Keratinocyte (primary cell): ENCODE data around the gene GUK1. TPM values are rescaled to one million over a fixed set of nuclear protein-coding genes. Genes with fewer than 3 reads are reported as not detected.
A peak's percentile ranks its signal among the peaks of the same experiment; 100 is the strongest.

ENCODE experiments used
- DNase-seq: peaks from one replicate; pipeline ENCODE4 v3.0.0-alpha.2; 2011; ENCODE audit warnings: low read depth, missing footprints, low spot score
- FAIRE-seq: peaks from 2 replicates; lab custom pipeline; 2011; peaks lifted over from hg19 to GRCh38; lab: Jason Lieb, UNC
- H2AFZ ChIP-seq: 2 replicates; pipeline ENCODE4 v1.6.0; 2012; ENCODE audit warnings: low read length, control low read depth, inconsistent platforms; ENCODE audit not compliant: control insufficient read depth
- H3K27ac ChIP-seq: 2 replicates; pipeline ENCODE4 v1.5.1; 2011; ENCODE audit warnings: low read length; ENCODE audit not compliant: control insufficient read depth, insufficient read depth
- H3K27me3 ChIP-seq: 3 replicates; pipeline ENCODE4 v1.6.0; 2011; ENCODE audit warnings: low read length; ENCODE audit not compliant: control insufficient read depth, insufficient read depth; ENCODE audit errors: extremely low read depth
- H3K36me3 ChIP-seq, 2 experiments: 2 replicates in 1 of 2; 3 replicates in 1 of 2; pipeline ENCODE4 v1.5.1; 2011; ENCODE audit warnings: low read length in 2 of 2, mild to moderate bottlenecking in 1 of 2; ENCODE audit not compliant: control insufficient read depth in 2 of 2, insufficient read depth in 2 of 2; ENCODE audit errors: extremely low read depth in 1 of 2
- H3K4me1 ChIP-seq: 3 replicates; pipeline ENCODE4 v1.5.1; 2011; ENCODE audit warnings: low read length; ENCODE audit not compliant: control insufficient read depth, insufficient read depth; ENCODE audit errors: extremely low read depth
- H3K4me2 ChIP-seq: 3 replicates; pipeline ENCODE4 v1.6.0; 2011; ENCODE audit warnings: low read depth, low read length; ENCODE audit not compliant: control insufficient read depth, insufficient read depth; ENCODE audit errors: extremely low read depth
- H3K4me3 ChIP-seq, 3 experiments: fragments of 200-600 bp in 1 of 3; sonication (generic) in 1 of 3; 2 replicates in 2 of 3; 3 replicates in 1 of 3; pipeline ENCODE4 v1.5.1; 2011 to 2016; ENCODE audit warnings: low read length in 3 of 3, mild to moderate bottlenecking in 3 of 3, control low read depth in 2 of 3, inconsistent platforms in 1 of 3, low read depth in 1 of 3, mixed read lengths in 1 of 3, mixed run types in 1 of 3, moderate library complexity in 1 of 3; ENCODE audit not compliant: control insufficient read depth in 2 of 3, insufficient read depth in 2 of 3; ENCODE audit errors: extremely low read depth in 1 of 3
- H3K79me2 ChIP-seq: 2 replicates; pipeline ENCODE4 v1.6.0; 2012; ENCODE audit warnings: low read length; ENCODE audit not compliant: control insufficient read depth, insufficient read depth
- H3K9ac ChIP-seq: 3 replicates; pipeline ENCODE4 v1.6.0; 2011; ENCODE audit warnings: low read length; ENCODE audit not compliant: control insufficient read depth, insufficient read depth; ENCODE audit errors: extremely low read depth
- H3K9me1 ChIP-seq: 3 replicates; pipeline ENCODE4 v1.6.0; 2011; ENCODE audit warnings: low read length; ENCODE audit not compliant: control insufficient read depth, insufficient read depth; ENCODE audit errors: extremely low read depth
- H3K9me3 ChIP-seq: 2 replicates; pipeline ENCODE4 v1.5.1; 2012; ENCODE audit warnings: low read depth, low read length; ENCODE audit not compliant: control insufficient read depth
- H4K20me1 ChIP-seq: 3 replicates; pipeline ENCODE4 v1.6.0; 2011; ENCODE audit warnings: low read length; ENCODE audit not compliant: control insufficient read depth, insufficient read depth; ENCODE audit errors: extremely low read depth
- EZH2 ChIP-seq: IDR thresholded peaks from one replicate; pipeline ENCODE4 v1.6.1; 2012; ENCODE audit warnings: inconsistent platforms, mild to moderate bottlenecking, low read length, moderate library complexity
- dilution Hi-C: fragments of 300-500 bp; cut with MboI; formaldehyde crosslinking; loops from one replicate; pipeline ENCODE4 v1.7.0; 2020; ENCODE audit warnings: low sequenced_read_pairs; ENCODE audit not compliant: extremely low pct_ligation_motif_present
- polyA plus RNA-seq, 5 experiments: library from polyadenylated mRNA; depleted of rRNA in 3 of 5; stranded (reverse) in 3 of 5; stranded (forward) in 1 of 5; unstranded in 1 of 5; fragments of >200 nt; gene quantifications; 1 replicate in 1 of 5; 2 replicates in 3 of 5; 3 replicates in 1 of 5; pipeline versions ENCODE4 v1.2.1 to v1.2.3, GENCODE V29; 2011 to 2012; ENCODE audit warnings: missing spikeins in 2 of 5, low read depth in 1 of 5, low replicate concordance in 1 of 5
- TF ChIP-seq, protein P1 (sequence below), 3 experiments: IDR thresholded peaks in 1 of 3; conservative IDR thresholded peaks in 1 of 3; optimal IDR thresholded peaks in 1 of 3; 2 replicates in 2 of 3; 3 replicates in 1 of 3; pipeline versions ENCODE3 to v1.5.1; 2011; ENCODE audit warnings: low read length in 3 of 3, mild to moderate bottlenecking in 3 of 3, moderate library complexity in 2 of 3, control low read depth in 1 of 3, inconsistent platforms in 1 of 3; ENCODE audit not compliant: insufficient read depth in 2 of 3; ENCODE audit errors: extremely low read depth in 1 of 3

The GUK1 gene
- polyA plus RNA-seq, 1 donor (not counting 4 experiments of a cell fraction or from before 2014, with no cell fraction given): 450 TPM

DNA sequence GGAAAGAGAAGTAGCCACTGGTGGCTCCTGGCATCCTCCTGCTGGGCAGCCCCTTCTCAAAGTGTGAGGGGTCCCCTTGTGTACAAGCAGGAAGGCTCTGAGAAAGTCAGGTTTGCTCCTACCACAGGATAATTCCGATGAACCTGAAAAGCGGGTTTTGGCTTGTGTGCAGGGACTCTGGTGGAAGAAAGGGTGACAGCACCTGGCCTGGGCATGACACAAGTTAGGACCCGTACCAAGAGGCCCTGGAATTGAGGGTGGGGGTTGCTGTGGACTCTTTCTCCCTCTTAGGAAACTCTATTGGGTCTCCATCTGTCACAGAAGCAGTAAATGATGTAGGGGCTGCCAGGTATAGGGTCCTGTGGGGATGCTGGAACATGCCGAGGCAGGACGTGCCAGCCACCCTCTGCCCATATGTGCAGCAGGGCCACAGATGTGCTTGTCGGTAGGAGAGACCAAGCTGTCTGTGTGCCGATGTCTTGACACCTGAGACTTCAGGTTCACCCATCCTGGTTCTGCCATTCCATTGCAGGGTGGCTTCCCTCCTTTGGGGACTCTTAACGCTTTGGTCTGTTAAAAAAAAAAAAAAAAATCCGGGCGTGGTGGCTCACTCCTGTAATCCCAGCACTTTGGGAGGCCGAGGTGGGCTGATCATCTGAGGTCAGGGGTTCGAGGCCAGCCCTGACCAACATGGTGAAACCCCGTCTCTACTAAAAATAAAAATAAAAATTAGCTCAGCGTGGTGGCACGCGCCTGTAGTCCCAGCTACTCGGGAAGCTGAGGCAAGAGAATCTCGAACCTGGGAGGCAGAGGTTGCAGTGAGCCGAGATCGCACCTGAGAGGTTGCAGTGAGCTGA is 46.8 kb upstream of the GUK1 start:
- no peak for TF ChIP-seq EZH2
- TF ChIP-seq, protein P1, sequence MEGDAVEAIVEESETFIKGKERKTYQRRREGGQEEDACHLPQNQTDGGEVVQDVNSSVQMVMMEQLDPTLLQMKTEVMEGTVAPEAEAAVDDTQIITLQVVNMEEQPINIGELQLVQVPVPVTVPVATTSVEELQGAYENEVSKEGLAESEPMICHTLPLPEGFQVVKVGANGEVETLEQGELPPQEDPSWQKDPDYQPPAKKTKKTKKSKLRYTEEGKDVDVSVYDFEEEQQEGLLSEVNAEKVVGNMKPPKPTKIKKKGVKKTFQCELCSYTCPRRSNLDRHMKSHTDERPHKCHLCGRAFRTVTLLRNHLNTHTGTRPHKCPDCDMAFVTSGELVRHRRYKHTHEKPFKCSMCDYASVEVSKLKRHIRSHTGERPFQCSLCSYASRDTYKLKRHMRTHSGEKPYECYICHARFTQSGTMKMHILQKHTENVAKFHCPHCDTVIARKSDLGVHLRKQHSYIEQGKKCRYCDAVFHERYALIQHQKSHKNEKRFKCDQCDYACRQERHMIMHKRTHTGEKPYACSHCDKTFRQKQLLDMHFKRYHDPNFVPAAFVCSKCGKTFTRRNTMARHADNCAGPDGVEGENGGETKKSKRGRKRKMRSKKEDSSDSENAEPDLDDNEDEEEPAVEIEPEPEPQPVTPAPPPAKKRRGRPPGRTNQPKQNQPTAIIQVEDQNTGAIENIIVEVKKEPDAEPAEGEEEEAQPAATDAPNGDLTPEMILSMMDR (optimal IDR thresholded peaks at IDR 0.05 in 1 of 3, IDR thresholded peaks at IDR 0.05 in 1 of 3, conservative IDR thresholded peaks at IDR 0.05 in 1 of 3; ENCODE audit: extremely low read depth in 1 of 3, insufficient read depth in 2 of 3, low read length in 3 of 3): no peak
- Histone ChIP-seq H3K27ac (no peak overlapping the region), H3K9me3 (peaks cover 5% of the 10 kb centered on the region), H3K4me2 (peak overlapping the region; percentile 31), H3K36me3 (peaks cover 22 to 58% of the 10 kb centered on the region in 2 experiments), H4K20me1 (peaks cover 94% of the 10 kb centered on the region), H3K4me3 (no peak overlapping the region), H3K79me2 (peaks cover 100% of the 10 kb centered on the region), H2AFZ (no peak overlapping the region), H3K9me1 (peaks cover 8% of the 10 kb centered on the region), H3K4me1 (peaks cover 44% of the 10 kb centered on the region), H3K27me3 (no peaks in the 10 kb centered on the region), H3K9ac (no peak overlapping the region)
- FAIRE-seq (no peak), DNase-seq (no peak)
- dilution Hi-C loops: no loop called here

GRCh38 chr1:228094432-228095016 is 45.6 kb upstream of the GUK1 start:
- DNase-seq (no peak), FAIRE-seq (no peak)
- H2AFZ ChIP-seq: no peak overlapping the region
- no peak overlapping the region for H3K4me2 ChIP-seq
- no peak overlapping the region for H3K4me3 ChIP-seq
- dilution Hi-C loops: no loop called here
- H3K4me1 ChIP-seq: peaks cover 32% of the 10 kb centered on the region
- no peak overlapping the region for H3K9ac ChIP-seq
- no peak overlapping the region for H3K27ac ChIP-seq
- peaks cover 5% of the 10 kb centered on the region for H3K9me3 ChIP-seq
- peaks cover 24 to 53% of the 10 kb centered on the region in 2 experiments for H3K36me3 ChIP-seq
- TF ChIP-seq EZH2: no peak
- TF ChIP-seq, protein P1 (optimal IDR thresholded peaks at IDR 0.05 in 1 of 3, IDR thresholded peaks at IDR 0.05 in 1 of 3, conservative IDR thresholded peaks at IDR 0.05 in 1 of 3; ENCODE audit: extremely low read depth in 1 of 3, insufficient read depth in 2 of 3, low read length in 3 of 3): no peak
- peaks cover 98% of the 10 kb centered on the region for H3K79me2 ChIP-seq
- peaks cover 8% of the 10 kb centered on the region for H3K9me1 ChIP-seq
- H4K20me1 ChIP-seq: peaks cover 90% of the 10 kb centered on the region
- H3K27me3 ChIP-seq: no peaks in the 10 kb centered on the region
